Measurements from ENCODE around the gene HS3ST6. TPM values are rescaled to one million over a fixed set of nuclear protein-coding genes. Genes with fewer than 3 reads are reported as not detected.

HS3ST6 gene
- total RNA-seq, 1 experiment from 2014 or later: not detected

DNA sequence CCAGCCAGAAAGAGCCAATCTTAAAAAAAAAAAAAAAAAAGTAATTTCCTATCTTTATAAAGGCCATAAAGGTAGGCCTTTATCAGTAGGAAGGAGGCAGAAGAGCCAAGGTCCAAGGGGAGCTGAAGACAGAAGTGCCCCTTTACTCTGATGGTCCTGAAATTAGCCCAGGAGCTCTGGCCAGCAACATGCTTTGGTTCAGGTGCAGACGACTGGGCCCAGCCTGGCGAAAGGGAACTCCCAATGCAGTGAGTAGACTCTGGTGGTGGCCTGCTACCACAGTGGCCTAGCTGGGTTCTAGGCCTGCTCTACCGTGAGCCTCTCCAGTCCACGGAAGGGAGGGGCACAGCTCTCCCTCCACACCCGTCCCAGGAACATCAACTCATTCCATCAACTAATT, 23.1 kb downstream of the HS3ST6 start:
- ATAC-seq: no peak
- H3K4me1 ChIP-seq (ENCODE audit: control insufficient read depth in 1 of 2, insufficient read depth in 2 of 2, low read length in 2 of 2): peaks cover 2 to 5% of the 10 kb centered on the region in 2 experiments; a peak in 2 of 4 replicates
- ChIA-PET CTCF (no interaction called here), RAD21 (ENCODE audit: low non-redundant PET in 1 of 2, low total read pairs in 2 of 2, uncharacterized antibody in 2 of 2, unreplicated experiment in 2 of 2) (no interaction called here), POLR2A (no interaction called here)
- no peak overlapping the region for H3K9ac ChIP-seq (ENCODE audit: low read length)
- no peak overlapping the region for H3K27ac ChIP-seq (ENCODE audit: low read depth, low read length)
- H4K20me1 ChIP-seq (ENCODE audit: insufficient read depth): no peaks in the 10 kb centered on the region
- no peak overlapping the region for H2AFZ ChIP-seq (ENCODE audit: low read depth, low read length, poor library complexity, severe bottlenecking)
- DNase-seq (ENCODE audit: low read depth, low spot score): no peak
- peaks cover 14% of the 10 kb centered on the region; the same call in 1 of the 2 replicates for H3K27me3 ChIP-seq (ENCODE audit: insufficient read depth, low read length)
- BruUV-seq (replicated peaks): no TSS peak
- no peaks in the 10 kb centered on the region for H3K9me3 ChIP-seq (ENCODE audit: control insufficient read depth in 1 of 2, insufficient read depth in 1 of 2, low read depth in 1 of 2, low read length in 2 of 2)
- no peaks in the 10 kb centered on the region for H3K79me2 ChIP-seq (ENCODE audit: insufficient read depth, low read length)
- H3K9me2 ChIP-seq (ENCODE audit: insufficient read depth): no peaks in the 10 kb centered on the region
- intact Hi-C loops (cut with micrococcal nuclease): no loop called here
- no peaks in the 10 kb centered on the region for H3K36me3 ChIP-seq (ENCODE audit: control insufficient read depth in 1 of 2, insufficient read depth in 2 of 2, low read length in 2 of 2)
- TF ChIP-seq SP1 (IDR thresholded peaks at IDR 0.05; ENCODE audit: low read depth) (no peak), EZH2phosphoT487 (IDR thresholded peaks at IDR 0.05; ENCODE audit: borderline replicate concordance) (no peak), ELF1 (IDR thresholded peaks at IDR 0.05; ENCODE audit: borderline replicate concordance, low read depth) (no peak), ZFX (IDR thresholded peaks at IDR 0.05) (no peak), RAD21 (IDR thresholded peaks at IDR 0.05; ENCODE audit: low read depth) (no peak), EZH2 (IDR thresholded peaks at IDR 0.05) (no peak), YY1 (IDR thresholded peaks at IDR 0.05; ENCODE audit: extremely low read depth, insufficient replicate concordance, low read depth, low read length) (no peak), POLR2A (IDR thresholded peaks at IDR 0.05; ENCODE audit: borderline replicate concordance, extremely low read depth, insufficient read depth, insufficient read length) (no peak), ZNF274 (IDR thresholded peaks at IDR 0.05; ENCODE audit: low read depth, low read length) (no peak)
- TF ChIP-seq, protein P1, sequence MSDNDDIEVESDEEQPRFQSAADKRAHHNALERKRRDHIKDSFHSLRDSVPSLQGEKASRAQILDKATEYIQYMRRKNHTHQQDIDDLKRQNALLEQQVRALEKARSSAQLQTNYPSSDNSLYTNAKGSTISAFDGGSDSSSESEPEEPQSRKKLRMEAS (IDR thresholded peaks at IDR 0.05): no peak
- no peak overlapping the region for H3K4me3 ChIP-seq (replicated peaks in 1 of 2; ENCODE audit: low read depth in 1 of 2, low read length in 2 of 2)
- no peak overlapping the region for H3K4me2 ChIP-seq (ENCODE audit: low read length)

DNA sequence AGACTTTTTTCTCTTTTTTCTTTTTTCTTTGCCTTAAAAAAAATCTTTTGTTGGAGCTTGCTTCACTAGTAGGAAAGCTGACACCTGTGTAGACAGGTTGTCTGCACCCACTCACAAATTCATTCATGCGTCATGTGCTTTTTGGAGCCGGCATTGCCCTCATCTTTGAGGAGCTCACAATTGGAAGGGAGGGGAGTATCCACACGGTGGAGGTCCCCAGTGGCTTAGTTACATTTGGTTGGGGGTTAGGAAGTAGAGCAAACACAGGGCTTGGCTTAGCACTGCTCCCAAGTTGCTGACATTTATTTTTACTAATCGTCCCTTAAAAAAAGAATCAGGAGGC, 27.5 kb downstream of the HS3ST6 start:
- H3K79me2 ChIP-seq (ENCODE audit: insufficient read depth, low read length): no peaks in the 10 kb centered on the region
- no peak for ATAC-seq
- RAD21 ChIA-PET (ENCODE audit: low non-redundant PET in 1 of 2, low total read pairs in 2 of 2, uncharacterized antibody in 2 of 2, unreplicated experiment in 2 of 2): no interaction called here
- no peak overlapping the region for H3K4me2 ChIP-seq (ENCODE audit: low read length)
- intact Hi-C loops (cut with micrococcal nuclease): no loop called here
- CTCF ChIA-PET: no interaction called here
- H3K36me3 ChIP-seq (ENCODE audit: control insufficient read depth in 1 of 2, insufficient read depth in 2 of 2, low read length in 2 of 2): no peaks in the 10 kb centered on the region
- H3K27me3 ChIP-seq (ENCODE audit: insufficient read depth, low read length): peaks cover 15% of the 10 kb centered on the region; the same call in 1 of the 2 replicates
- no peaks in the 10 kb centered on the region for H3K9me2 ChIP-seq (ENCODE audit: insufficient read depth)
- no peak overlapping the region for H3K27ac ChIP-seq (ENCODE audit: low read depth, low read length)
- TF ChIP-seq EZH2 (IDR thresholded peaks at IDR 0.05) (no peak), ZNF274 (IDR thresholded peaks at IDR 0.05; ENCODE audit: low read depth, low read length) (no peak)
- no peaks in the 10 kb centered on the region for H4K20me1 ChIP-seq (ENCODE audit: insufficient read depth)
- POLR2A ChIA-PET: no interaction called here
- H3K4me1 ChIP-seq (ENCODE audit: control insufficient read depth in 1 of 2, insufficient read depth in 2 of 2, low read length in 2 of 2): no peaks in the 10 kb centered on the region
- no TSS peak for BruUV-seq (replicated peaks)
- H3K9me3 ChIP-seq (ENCODE audit: control insufficient read depth in 1 of 2, insufficient read depth in 1 of 2, low read depth in 1 of 2, low read length in 2 of 2): no peaks in the 10 kb centered on the region
- H3K9ac ChIP-seq (ENCODE audit: low read length): no peak overlapping the region
- H3K4me3 ChIP-seq (replicated peaks in 1 of 2; ENCODE audit: low read depth in 1 of 2, low read length in 2 of 2): no peak overlapping the region
- H2AFZ ChIP-seq (ENCODE audit: low read depth, low read length, poor library complexity, severe bottlenecking): no peak overlapping the region
- DNase-seq (ENCODE audit: low read depth, low spot score): no peak
